HEK293 (cell line): ENCODE measurements around the gene CDCA4.

ENCODE experiments used
- GLIS2 ChIP-seq: fragments of 450-650 bp; formaldehyde crosslinking; IDR thresholded peaks from 2 replicates; pipeline ENCODE4 v1.5.1; 2016; ENCODE audit warnings: missing biosample characterization, missing genetic modification characterization
- KLF1 ChIP-seq: fragments of 450-650 bp; formaldehyde crosslinking; IDR thresholded peaks from 2 replicates; pipeline ENCODE4 v1.5.1; 2016; ENCODE audit warnings: missing biosample characterization, missing genetic modification characterization
- KLF8 ChIP-seq: fragments of 450-650 bp; formaldehyde crosslinking; IDR thresholded peaks from 2 replicates; pipeline ENCODE4 v1.5.1; 2016; ENCODE audit warnings: missing biosample characterization, missing genetic modification characterization
- PRDM1 ChIP-seq: fragments of 450-650 bp; formaldehyde crosslinking; IDR thresholded peaks from 2 replicates; pipeline ENCODE4; 2016; ENCODE audit warnings: missing biosample characterization, missing genetic modification characterization
- REPIN1 ChIP-seq: fragments of 450-650 bp; formaldehyde crosslinking; IDR thresholded peaks from 2 replicates; pipeline ENCODE4 v1.5.1; 2017; ENCODE audit warnings: missing biosample characterization, missing genetic modification characterization, low read depth
- YY1 ChIP-seq: fragments of 450-650 bp; formaldehyde crosslinking; IDR thresholded peaks from 2 replicates; pipeline ENCODE4 v1.5.1; 2018; ENCODE audit warnings: missing biosample characterization, missing genetic modification characterization
- ZBTB20 ChIP-seq: fragments of 450-650 bp; formaldehyde crosslinking; IDR thresholded peaks from 2 replicates; pipeline ENCODE4 v1.5.1; 2016; ENCODE audit warnings: missing biosample characterization, missing genetic modification characterization
- ZBTB6 ChIP-seq: fragments of 450-650 bp; formaldehyde crosslinking; IDR thresholded peaks from 2 replicates; pipeline ENCODE4 v1.5.1; 2017; ENCODE audit warnings: missing biosample characterization, missing genetic modification characterization
- ZBTB8A ChIP-seq: fragments of 450-650 bp; formaldehyde crosslinking; IDR thresholded peaks from 2 replicates; pipeline ENCODE4 v1.5.1; 2016; ENCODE audit warnings: missing biosample characterization, missing genetic modification characterization
- ZFP69B ChIP-seq: fragments of 450-650 bp; formaldehyde crosslinking; IDR thresholded peaks from 2 replicates; pipeline ENCODE4 v1.5.1; 2016; ENCODE audit warnings: missing biosample characterization, missing genetic modification characterization
- ZNF140 ChIP-seq: fragments of 450-650 bp; formaldehyde crosslinking; IDR thresholded peaks from 2 replicates; pipeline ENCODE4 v1.5.1; 2016; ENCODE audit warnings: missing biosample characterization, missing genetic modification characterization
- ZNF146 ChIP-seq: fragments of 450-650 bp; formaldehyde crosslinking; IDR thresholded peaks from 2 replicates; pipeline ENCODE4 v1.5.1; 2016; ENCODE audit warnings: missing biosample characterization, missing genetic modification characterization
- ZNF202 ChIP-seq: fragments of 450-650 bp; formaldehyde crosslinking; IDR thresholded peaks from 2 replicates; pipeline ENCODE4 v1.5.1; 2016; ENCODE audit warnings: missing biosample characterization, missing genetic modification characterization, borderline replicate concordance
- ZNF24 ChIP-seq: fragments of 450-650 bp; formaldehyde crosslinking; IDR thresholded peaks from 2 replicates; pipeline ENCODE4 v1.5.1; 2016; ENCODE audit warnings: missing biosample characterization, missing genetic modification characterization
- ZNF354C ChIP-seq: fragments of 450-650 bp; formaldehyde crosslinking; IDR thresholded peaks from 2 replicates; pipeline ENCODE4 v1.5.1; 2016; ENCODE audit warnings: missing biosample characterization, missing genetic modification characterization, low read depth, borderline replicate concordance
- ZNF366 ChIP-seq: fragments of 450-650 bp; formaldehyde crosslinking; conservative IDR thresholded peaks from 2 replicates; pipeline ENCODE4 v1.5.1; 2016; ENCODE audit warnings: missing biosample characterization, missing genetic modification characterization
- ZNF426 ChIP-seq: fragments of 450-650 bp; formaldehyde crosslinking; IDR thresholded peaks from 2 replicates; pipeline ENCODE4 v1.5.1; 2017; ENCODE audit warnings: missing biosample characterization, missing genetic modification characterization, mild to moderate bottlenecking, inconsistent platforms, moderate library complexity
- ZNF600 ChIP-seq: fragments of 450-650 bp; formaldehyde crosslinking; IDR thresholded peaks from 2 replicates; pipeline ENCODE4 v1.5.1; 2016; ENCODE audit warnings: missing biosample characterization, missing genetic modification characterization
- ZNF621 ChIP-seq: fragments of 450-650 bp; formaldehyde crosslinking; IDR thresholded peaks from 2 replicates; pipeline ENCODE4 v1.5.1; 2017; ENCODE audit warnings: missing biosample characterization, missing genetic modification characterization
- ZNF629 ChIP-seq: fragments of 450-650 bp; formaldehyde crosslinking; IDR thresholded peaks from 2 replicates; pipeline ENCODE4 v1.5.1; 2017; ENCODE audit warnings: missing biosample characterization, missing genetic modification characterization
- ZNF660 ChIP-seq: fragments of 450-650 bp; IDR thresholded peaks from 2 replicates; pipeline ENCODE4 v1.5.1; 2018; ENCODE audit warnings: missing biosample characterization, mild to moderate bottlenecking, missing genetic modification characterization
- ZNF692 ChIP-seq: fragments of 450-650 bp; formaldehyde crosslinking; IDR thresholded peaks from 2 replicates; pipeline ENCODE4 v1.5.1; 2016; ENCODE audit warnings: missing biosample characterization, missing genetic modification characterization
- ZNF785 ChIP-seq: fragments of 450-650 bp; formaldehyde crosslinking; IDR thresholded peaks from 2 replicates; pipeline ENCODE4 v1.5.1; 2016; ENCODE audit warnings: missing biosample characterization, missing genetic modification characterization
- ZNF837 ChIP-seq: fragments of 450-650 bp; formaldehyde crosslinking; IDR thresholded peaks from 2 replicates; pipeline ENCODE4 v1.5.1; 2016; ENCODE audit warnings: missing biosample characterization, missing genetic modification characterization
- ZNF843 ChIP-seq: fragments of 450-650 bp; formaldehyde crosslinking; IDR thresholded peaks from 2 replicates; pipeline ENCODE4 v1.5.1; 2016; ENCODE audit warnings: missing biosample characterization, missing genetic modification characterization
- ZSCAN16 ChIP-seq: fragments of 450-650 bp; formaldehyde crosslinking; IDR thresholded peaks from 2 replicates; pipeline ENCODE4 v1.5.1; 2016; ENCODE audit warnings: missing biosample characterization, missing genetic modification characterization
- TF ChIP-seq, protein P1 (sequence below): fragments of 450-650 bp; formaldehyde crosslinking; IDR thresholded peaks from 2 replicates; pipeline ENCODE4 v1.5.1; 2016; ENCODE audit warnings: missing biosample characterization, missing genetic modification characterization

Gene CDCA4

DNA sequence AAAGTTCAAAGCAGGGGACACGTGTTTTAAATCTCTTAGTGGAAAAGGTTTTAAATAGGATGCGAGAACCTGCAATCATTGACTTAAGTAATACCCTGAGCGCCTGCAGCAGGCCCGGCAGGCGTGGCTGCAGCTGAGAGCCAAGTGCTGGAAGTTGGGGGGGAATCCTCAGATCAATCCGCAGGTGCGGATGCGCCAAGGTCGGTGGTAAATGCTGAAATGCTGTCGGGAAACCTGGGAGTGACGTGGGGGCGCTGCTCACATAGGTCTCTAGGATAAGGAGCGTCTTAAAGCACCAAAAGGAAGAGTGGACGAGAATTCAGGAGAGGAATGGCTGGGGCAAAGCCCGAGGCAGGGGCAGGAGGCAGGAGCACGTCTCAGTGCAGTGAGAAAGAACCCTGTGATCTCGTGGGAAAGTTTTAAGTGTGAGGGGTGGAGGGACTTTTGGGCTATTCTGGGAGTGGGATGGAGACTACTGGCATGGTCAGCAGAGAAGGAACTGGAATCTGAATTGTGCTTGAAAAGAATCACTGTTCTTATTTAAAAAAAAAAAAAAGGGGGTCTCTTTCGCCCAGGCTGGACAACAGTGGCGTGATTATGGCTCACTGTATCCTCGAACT lies 883 bp upstream of the CDCA4 start (continued):
- no peak; the same call in 1 of the 2 replicates for TF ChIP-seq ZFP69B (tag by site-specific recombination)
- TF ChIP-seq ZNF785 (tag by site-specific recombination): no peak
- TF ChIP-seq ZNF660: 0 out of 2 replicates have a peak, but pooled peaks have one; percentile 30
- TF ChIP-seq ZNF629 (tag by site-specific recombination): no peak; the same call in 1 of the 2 replicates
- TF ChIP-seq ZNF600: peak; percentile 61
- TF ChIP-seq GLIS2 (tag by site-specific recombination): no peak
- peak; percentile 8; the same call in 1 of the 2 replicates for TF ChIP-seq KLF8 (tag by site-specific recombination)
- TF ChIP-seq ZNF621 (tag by site-specific recombination): no peak
- TF ChIP-seq ZNF146: no peak
- no peak for TF ChIP-seq ZNF202 (tag by site-specific recombination)
- no peak for TF ChIP-seq ZNF140 (tag by site-specific recombination)
- TF ChIP-seq ZNF843 (tag by site-specific recombination): 0 out of 2 replicates have a peak, but pooled peaks have one; percentile 14
- no peak for TF ChIP-seq YY1 (tag by site-specific recombination)
- peak; percentile 72 for TF ChIP-seq ZBTB20 (tag by site-specific recombination)
- TF ChIP-seq ZSCAN16 (tag by site-specific recombination): no peak
- peak; percentile 33 for TF ChIP-seq ZBTB8A (tag by site-specific recombination)
- TF ChIP-seq, protein P1, sequence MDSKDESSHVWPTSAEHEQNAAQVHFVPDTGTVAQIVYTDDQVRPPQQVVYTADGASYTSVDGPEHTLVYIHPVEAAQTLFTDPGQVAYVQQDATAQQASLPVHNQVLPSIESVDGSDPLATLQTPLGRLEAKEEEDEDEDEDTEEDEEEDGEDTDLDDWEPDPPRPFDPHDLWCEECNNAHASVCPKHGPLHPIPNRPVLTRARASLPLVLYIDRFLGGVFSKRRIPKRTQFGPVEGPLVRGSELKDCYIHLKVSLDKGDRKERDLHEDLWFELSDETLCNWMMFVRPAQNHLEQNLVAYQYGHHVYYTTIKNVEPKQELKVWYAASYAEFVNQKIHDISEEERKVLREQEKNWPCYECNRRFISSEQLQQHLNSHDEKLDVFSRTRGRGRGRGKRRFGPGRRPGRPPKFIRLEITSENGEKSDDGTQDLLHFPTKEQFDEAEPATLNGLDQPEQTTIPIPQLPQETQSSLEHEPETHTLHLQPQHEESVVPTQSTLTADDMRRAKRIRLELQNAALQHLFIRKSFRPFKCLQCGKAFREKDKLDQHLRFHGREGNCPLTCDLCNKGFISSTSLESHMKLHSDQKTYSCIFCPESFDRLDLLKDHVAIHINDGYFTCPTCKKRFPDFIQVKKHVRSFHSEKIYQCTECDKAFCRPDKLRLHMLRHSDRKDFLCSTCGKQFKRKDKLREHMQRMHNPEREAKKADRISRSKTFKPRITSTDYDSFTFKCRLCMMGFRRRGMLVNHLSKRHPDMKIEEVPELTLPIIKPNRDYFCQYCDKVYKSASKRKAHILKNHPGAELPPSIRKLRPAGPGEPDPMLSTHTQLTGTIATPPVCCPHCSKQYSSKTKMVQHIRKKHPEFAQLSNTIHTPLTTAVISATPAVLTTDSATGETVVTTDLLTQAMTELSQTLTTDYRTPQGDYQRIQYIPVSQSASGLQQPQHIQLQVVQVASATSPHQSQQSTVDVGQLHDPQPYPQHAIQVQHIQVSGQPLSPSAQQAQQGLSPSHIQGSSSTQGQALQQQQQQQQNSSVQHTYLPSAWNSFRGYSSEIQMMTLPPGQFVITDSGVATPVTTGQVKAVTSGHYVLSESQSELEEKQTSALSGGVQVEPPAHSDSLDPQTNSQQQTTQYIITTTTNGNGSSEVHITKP (tag by site-specific recombination): peak; percentile 58
- TF ChIP-seq ZNF426 (tag by site-specific recombination): no peak
- peak; percentile 29; the same call in 1 of the 2 replicates for TF ChIP-seq KLF1 (tag by site-specific recombination)
- no peak for TF ChIP-seq ZNF837 (tag by site-specific recombination)
- TF ChIP-seq ZNF24: peak; percentile 47; the same call in 1 of the 2 replicates
- no peak for TF ChIP-seq ZNF354C (tag by site-specific recombination)
- TF ChIP-seq REPIN1: 0 out of 2 replicates have a peak, but pooled peaks have one; percentile 28
- 0 out of 2 replicates have a peak, but pooled peaks have one; percentile 25 for TF ChIP-seq ZNF692
- TF ChIP-seq ZNF366 (tag by site-specific recombination): no peak
- TF ChIP-seq PRDM1: 0 out of 2 replicates have a peak, but pooled peaks have one; percentile 18
- TF ChIP-seq ZBTB6 (tag by site-specific recombination): no peak
